ENCODE results near the gene CCDC152.

- no peak for TF ChIP-seq CTCF (IDR thresholded peaks at IDR 0.05)
- TF ChIP-seq POLR2A (IDR thresholded peaks at IDR 0.05), result no peak
These were observed 51.3 kb downstream of the CCDC152 start for GRCh38 chr5:42807722-42808447.

All from suprapubic skin (tissue), 3 donors.